ENCODE results near the gene GALNT1.

GALNT1 gene

DNA sequence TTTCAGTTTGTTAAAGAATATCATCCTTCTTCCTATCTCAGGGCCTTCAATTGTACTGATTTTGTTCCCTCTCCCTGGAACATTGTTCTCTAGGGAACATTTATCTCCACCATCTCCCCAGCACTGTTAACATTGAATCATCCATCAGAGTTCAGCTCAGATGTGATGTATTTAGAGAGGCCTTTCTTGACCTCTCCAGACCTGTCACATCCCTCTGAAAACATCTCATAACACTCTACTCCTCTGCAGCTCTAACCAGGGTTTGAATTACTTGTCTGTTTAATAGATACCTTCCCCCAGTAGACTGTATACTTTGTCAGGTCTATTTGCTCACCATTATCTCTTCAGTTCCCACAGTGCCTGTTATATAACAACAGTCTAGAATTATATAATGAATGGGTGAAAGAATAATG lies 98.6 kb downstream of the GALNT1 start:
- no peak for DNase-seq (ENCODE audit: low read depth)

- no peak for DNase-seq (ENCODE audit: low read depth)
Observed at GRCh38 chr18:35682281-35682867, 100.8 kb downstream of the GALNT1 start.

- no peak for DNase-seq (ENCODE audit: low read depth)
Observed at GRCh38 chr18:35683021-35683420, 101.5 kb downstream of the GALNT1 start.

DNA sequence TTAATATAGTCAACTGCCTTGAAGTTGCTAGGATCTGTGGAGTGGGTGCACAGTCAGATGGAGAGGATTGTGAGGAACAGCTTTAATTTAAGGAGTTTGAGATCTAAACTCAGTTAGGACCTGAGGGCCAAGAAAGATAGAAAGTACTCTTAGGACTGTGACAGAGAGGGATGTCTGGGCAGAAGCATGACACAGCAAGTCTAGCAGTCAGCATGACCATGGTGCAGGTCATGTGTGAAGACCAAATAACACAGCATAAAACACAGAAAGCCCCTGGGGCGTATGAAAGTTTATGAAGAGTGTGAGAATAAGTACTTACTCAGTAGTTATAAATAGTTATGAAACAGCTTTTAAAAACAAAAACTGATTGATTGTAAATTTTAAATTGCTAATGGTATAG lies 107.2 kb downstream of the GALNT1 start:
- no peak for DNase-seq (ENCODE audit: low read depth)

GRCh38 chr18:35689728-35690127 lies 108.2 kb downstream of the GALNT1 start:
- no peak for DNase-seq (ENCODE audit: low read depth)

GRCh38 chr18:35691625-35692024 lies 110.1 kb downstream of the GALNT1 start:
- no peak for DNase-seq (ENCODE audit: low read depth)

GRCh38 chr18:35692866-35693265 lies 111.3 kb downstream of the GALNT1 start:
- DNase-seq (ENCODE audit: low read depth): no peak

DNA sequence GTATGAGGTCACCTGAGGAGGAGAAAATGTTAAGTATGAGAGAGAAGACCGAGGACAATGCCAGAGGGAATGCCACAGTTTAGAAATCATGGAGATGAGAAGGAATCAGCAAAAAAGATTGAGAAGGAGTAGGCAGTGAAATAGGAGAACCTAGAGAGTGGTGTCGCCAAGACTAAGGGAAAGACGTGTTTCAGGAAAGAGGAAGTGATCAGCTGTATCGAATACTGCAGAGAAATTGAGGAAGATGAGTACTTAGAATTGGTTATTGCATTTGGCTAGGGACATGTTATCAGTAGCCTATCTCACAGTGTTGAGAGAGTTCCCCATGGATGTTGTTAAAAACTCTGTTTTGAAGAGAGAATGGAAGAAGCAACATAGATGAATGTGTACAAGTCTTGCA lies 112.3 kb downstream of the GALNT1 start:
- no peak for DNase-seq (ENCODE audit: low read depth)

DNA sequence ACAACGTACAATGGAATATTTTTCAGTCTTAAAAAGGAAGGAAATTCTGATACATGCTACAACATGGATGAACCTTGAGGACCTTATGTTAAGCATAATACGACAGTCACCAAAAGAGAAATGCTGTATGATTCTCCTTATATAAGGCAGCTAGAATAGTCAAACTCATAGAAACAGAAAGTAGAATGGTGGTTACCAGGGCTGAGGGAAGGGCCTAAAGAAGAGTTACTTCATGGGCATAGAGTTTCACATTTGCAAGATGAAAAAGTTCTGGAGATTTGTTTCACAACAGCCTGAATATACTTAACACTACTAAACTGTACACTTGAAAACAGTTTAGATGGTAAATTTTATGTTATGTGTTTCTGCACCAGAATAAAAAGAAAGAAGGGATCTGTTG lies 113.3 kb downstream of the GALNT1 start:
- DNase-seq (ENCODE audit: low read depth): no peak

- no peak for DNase-seq (ENCODE audit: low read depth)
Observed at GRCh38 chr18:35695384-35695783, 113.8 kb downstream of the GALNT1 start.

DNA sequence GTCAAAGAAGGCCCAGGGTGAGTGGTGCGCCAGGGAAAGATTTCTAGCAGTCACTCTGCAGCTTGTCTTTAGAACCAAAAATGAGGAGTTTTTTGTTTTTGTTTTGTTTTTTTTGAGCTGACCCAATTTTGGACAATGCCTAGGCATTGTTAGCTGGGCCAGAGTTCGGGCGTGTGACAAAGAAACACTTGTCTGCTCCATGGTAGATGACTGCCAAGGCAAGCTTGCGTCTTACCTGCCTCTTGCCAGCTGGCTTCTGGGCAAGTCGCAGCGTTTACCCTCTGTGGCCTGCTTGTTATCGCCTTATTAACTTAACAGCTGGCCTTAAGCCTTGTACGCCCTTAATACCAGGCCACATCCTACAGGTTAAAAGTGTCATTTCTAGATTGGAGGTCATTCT lies 114.3 kb downstream of the GALNT1 start:
- DNase-seq (ENCODE audit: low read depth): no peak

- no peak for DNase-seq (ENCODE audit: low read depth)
Observed at GRCh38 chr18:35696307-35696706, 114.8 kb downstream of the GALNT1 start.

- no peak for DNase-seq (ENCODE audit: low read depth)
Observed at GRCh38 chr18:35697869-35698268, 116.3 kb downstream of the GALNT1 start.

GRCh38 chr18:35703043-35703688 lies 121.6 kb downstream of the GALNT1 start:
- DNase-seq (ENCODE audit: low read depth): no peak

DNA sequence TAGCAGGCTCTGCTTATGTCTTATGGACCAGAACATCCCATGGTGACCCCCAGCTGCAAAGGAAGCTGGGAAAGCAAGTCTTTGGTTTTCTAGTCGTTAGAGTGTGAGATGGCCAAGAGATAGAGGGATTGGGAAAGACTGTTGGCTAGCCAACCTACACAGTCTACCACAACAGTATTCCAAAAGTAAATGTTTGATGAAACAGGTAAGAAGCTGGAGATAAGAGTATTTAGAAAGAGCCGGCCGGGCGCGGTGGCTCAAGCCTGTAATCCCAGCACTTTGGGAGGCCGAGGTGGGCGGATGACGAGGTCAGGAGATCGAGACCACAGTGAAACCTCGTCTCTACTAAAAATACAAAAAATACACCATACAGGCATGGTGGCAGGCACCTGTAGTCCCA lies 124.4 kb downstream of the GALNT1 start:
- no peak for DNase-seq (ENCODE audit: low read depth)

GRCh38 chr18:35707247-35707646 lies 125.7 kb downstream of the GALNT1 start:
- no peak for DNase-seq (ENCODE audit: low read depth)

GRCh38 chr18:35707674-35708073 lies 126.1 kb downstream of the GALNT1 start:
- no peak for DNase-seq (ENCODE audit: low read depth)

DNA sequence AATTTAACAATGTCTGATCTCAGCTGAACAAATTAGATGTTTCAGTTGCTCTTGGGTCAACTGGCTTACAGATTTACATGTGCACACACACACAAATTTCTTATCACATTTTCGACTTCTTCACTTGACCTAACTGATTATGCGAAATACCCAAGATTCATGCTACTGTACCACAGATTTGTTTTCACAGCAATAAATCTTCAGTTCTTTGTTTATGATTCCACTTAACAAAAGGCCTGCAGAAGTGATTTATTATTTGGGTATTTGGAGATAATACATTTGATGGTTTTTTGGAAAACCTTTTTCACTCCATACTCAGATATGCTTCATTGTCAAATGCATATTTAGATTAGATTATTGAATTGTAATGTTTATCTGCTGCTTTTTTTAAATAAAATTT lies 129.0 kb downstream of the GALNT1 start:
- DNase-seq (ENCODE audit: low read depth): no peak

- no peak for DNase-seq (ENCODE audit: low read depth)
Observed at GRCh38 chr18:35711227-35711626, 129.7 kb downstream of the GALNT1 start.

- no peak for DNase-seq (ENCODE audit: low read depth)
Observed at GRCh38 chr18:35713545-35713944, 132.0 kb downstream of the GALNT1 start.

GRCh38 chr18:35714539-35714938 lies 133.0 kb downstream of the GALNT1 start:
- DNase-seq (ENCODE audit: low read depth): no peak

DNA sequence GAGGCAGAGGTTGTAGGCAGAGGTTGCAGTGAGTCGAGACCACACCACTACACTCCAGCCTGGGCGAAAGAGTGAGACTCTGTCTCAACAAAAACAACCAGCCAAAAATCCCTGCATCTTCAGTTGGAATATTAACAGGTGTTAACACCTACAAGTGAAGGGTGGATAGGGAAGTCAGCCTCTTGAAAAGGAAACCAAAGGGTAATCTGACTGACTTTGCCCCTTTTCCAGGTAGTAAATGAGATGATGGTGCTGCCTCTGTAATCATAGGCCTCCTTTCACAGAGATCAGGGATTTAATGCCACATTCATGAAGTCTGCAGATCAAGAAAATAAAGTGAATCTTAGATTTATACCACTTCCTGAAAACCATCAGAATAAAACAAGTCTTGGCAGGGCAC lies 133.6 kb downstream of the GALNT1 start:
- DNase-seq (ENCODE audit: low read depth): no peak

- DNase-seq (ENCODE audit: low read depth): no peak
Observed at GRCh38 chr18:35716169-35716831, 134.8 kb downstream of the GALNT1 start.

DNA sequence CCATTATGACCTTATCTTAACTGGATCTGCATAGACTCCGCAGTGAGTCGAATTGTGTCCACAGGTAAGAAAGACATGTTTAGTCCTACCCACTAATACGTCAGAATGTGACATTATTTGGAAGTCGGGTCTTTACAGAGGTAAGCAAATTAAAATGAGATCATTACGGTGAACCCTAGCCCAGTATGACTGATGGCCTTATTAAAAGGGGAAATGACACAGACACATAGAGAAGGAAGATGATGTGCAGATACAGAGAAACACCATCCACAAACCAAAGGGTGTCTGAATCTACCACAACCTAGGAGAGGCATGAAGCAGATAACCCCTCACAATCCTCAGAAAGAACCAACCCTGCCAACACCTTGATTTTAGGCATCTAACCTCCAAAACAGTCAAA lies 135.6 kb downstream of the GALNT1 start:
- DNase-seq (ENCODE audit: low read depth): no peak

All from stimulated activated CD8-positive, alpha-beta memory T cell treated with anti-CD3 and anti-CD28 coated beads, Interleukin-4, amount 100 ng/mL, for 24 hours (primary cell).